Left ventricle myocardium inferior (tissue), 1 donor: Measurements from ENCODE around the gene SMYD3. TPM values are rescaled to one million over a fixed set of nuclear protein-coding genes. Genes with fewer than 3 reads are reported as not detected.

Source experiments
- DNase-seq: peaks from one replicate; pipeline ENCODE4 v3.0.0-alpha.2; 2020
- H3K27ac ChIP-seq: fragments of 200-600 bp; replicated peaks from 2 replicates; pipeline ENCODE4 v1.8.0; 2021
- H3K27me3 ChIP-seq: fragments of 200-600 bp; 2 replicates; pipeline ENCODE4 v1.8.0; 2021; ENCODE audit warnings: low read depth
- H3K36me3 ChIP-seq: fragments of 200-600 bp; 2 replicates; pipeline ENCODE4 v1.8.0; 2021
- H3K4me1 ChIP-seq: fragments of 200-600 bp; 2 replicates; pipeline ENCODE4 v1.8.0; 2021
- H3K4me3 ChIP-seq: fragments of 200-600 bp; 2 replicates; pipeline ENCODE4 v1.8.0; 2021; ENCODE audit warnings: mild to moderate bottlenecking, moderate library complexity
- H3K9me3 ChIP-seq: fragments of 200-600 bp; replicated peaks from 2 replicates; pipeline ENCODE4 v1.8.0; 2021
- CTCF ChIP-seq: fragments of 200-600 bp; IDR thresholded peaks from 2 replicates; pipeline ENCODE4 v1.8.0; 2021; ENCODE audit warnings: antibody characterized with exemption, mild to moderate bottlenecking, borderline replicate concordance
- intact Hi-C: fragments of 100-400 bp; cut with micrococcal nuclease; formaldehyde crosslinking; loops from one replicate; pipeline ENCODE4 v1.11.0; 2022
- total RNA-seq: library from RNA; stranded (reverse); fragmentation: NEBNext Ultra II Directional; extraction: Animal tissue kit (Norgen Biotek cat#: 25700); gene quantifications from one replicate; pipeline ENCODE4 v1.2.1, GENCODE V29; 2021
- donor health status: DM: no; HTN: yes; CAD: no; lungs with severe emphysema.

Gene SMYD3
- total RNA-seq, 1 donor from 2014 or later: 9.9 TPM

GRCh38 chr1:246544001-246544400 lies 36.9 kb upstream of the SMYD3 start:
- Histone ChIP-seq H3K9me3 (no peaks in the 10 kb centered on the region), H3K4me1 (peaks cover 3% of the 10 kb centered on the region), H3K27ac (no peak overlapping the region), H3K36me3 (peaks cover 82% of the 10 kb centered on the region), H3K27me3 (no peaks in the 10 kb centered on the region), H3K4me3 (no peak overlapping the region)
- intact Hi-C loops: no loop called here
- no peak for TF ChIP-seq CTCF
- DNase-seq: no peak

- Histone ChIP-seq H3K9me3 (no peaks in the 10 kb centered on the region), H3K27me3 (no peaks in the 10 kb centered on the region), H3K4me1 (no peaks in the 10 kb centered on the region), H3K36me3 (peaks cover 64% of the 10 kb centered on the region), H3K4me3 (no peak overlapping the region), H3K27ac (no peak overlapping the region)
- no peak for DNase-seq
- TF ChIP-seq CTCF: no peak
- intact Hi-C loops: no loop called here
Measured at GRCh38 chr1:246540738-246541491, 33.8 kb upstream of the SMYD3 start.

- Histone ChIP-seq H3K9me3 (no peaks in the 10 kb centered on the region), H3K27ac (no peak overlapping the region), H3K4me1 (no peaks in the 10 kb centered on the region), H3K36me3 (peaks cover 36% of the 10 kb centered on the region), H3K27me3 (no peaks in the 10 kb centered on the region), H3K4me3 (no peak overlapping the region)
- DNase-seq: no peak
- no peak for TF ChIP-seq CTCF
- intact Hi-C loops: no loop called here
Measured at GRCh38 chr1:246537887-246538286, 30.8 kb upstream of the SMYD3 start.

- intact Hi-C loops: no loop called here
- no peak for DNase-seq
- Histone ChIP-seq H3K4me1 (no peaks in the 10 kb centered on the region), H3K4me3 (no peak overlapping the region), H3K27me3 (no peaks in the 10 kb centered on the region), H3K27ac (no peak overlapping the region), H3K36me3 (peaks cover 32% of the 10 kb centered on the region), H3K9me3 (no peaks in the 10 kb centered on the region)
- TF ChIP-seq CTCF: no peak
Measured at GRCh38 chr1:246537441-246537840, 30.4 kb upstream of the SMYD3 start.

- no peak for DNase-seq
- peaks cover 5% of the 10 kb centered on the region for H3K36me3 ChIP-seq
Measured at GRCh38 chr1:246534114-246534513, 27.0 kb upstream of the SMYD3 start.

More at GRCh38 chr1:246534114-246534513, 27.0 kb upstream of the SMYD3 start:
- Histone ChIP-seq H3K27ac (no peak overlapping the region), H3K4me1 (no peaks in the 10 kb centered on the region), H3K27me3 (no peaks in the 10 kb centered on the region), H3K9me3 (peaks cover 12% of the 10 kb centered on the region), H3K4me3 (no peak overlapping the region)
- TF ChIP-seq CTCF: no peak
- intact Hi-C loops: no loop called here
